ES-I3 (cell line): ENCODE measurements around the gene CHST14.

ENCODE experiments used
- H3K36me3 ChIP-seq: 2 replicates; pipeline ENCODE4 v1.6.1; 2013; ENCODE audit warnings: mild to moderate bottlenecking, low read length, control low read depth, moderate library complexity; ENCODE audit not compliant: insufficient read depth
- H3K4me1 ChIP-seq: 2 replicates; pipeline ENCODE4 v1.6.1; 2013; ENCODE audit warnings: mild to moderate bottlenecking, control low read depth, low read length; ENCODE audit not compliant: insufficient read depth
- H3K9ac ChIP-seq: 2 replicates; pipeline ENCODE4 v1.6.1; 2013; ENCODE audit warnings: low read depth, mild to moderate bottlenecking, low read length, moderate library complexity
- H3K9me3 ChIP-seq: 2 replicates; pipeline ENCODE4 v1.6.1; 2013; ENCODE audit warnings: mild to moderate bottlenecking, low read length, moderate library complexity; ENCODE audit not compliant: control insufficient read depth, insufficient read depth

Gene CHST14

GRCh38 chr15:40463886-40464545, 6.8 kb upstream of the CHST14 start:
- H3K4me1 ChIP-seq = no peaks in the 10 kb centered on the region
- H3K9me3 ChIP-seq = no peaks in the 10 kb centered on the region
- peaks cover 16% of the 10 kb centered on the region for H3K36me3 ChIP-seq
- no peak overlapping the region for H3K9ac ChIP-seq

GRCh38 chr15:40464595-40465185, 6.1 kb upstream of the CHST14 start:
- no peaks in the 10 kb centered on the region for H3K9me3 ChIP-seq
- no peaks in the 10 kb centered on the region for H3K4me1 ChIP-seq
- peaks cover 16% of the 10 kb centered on the region for H3K36me3 ChIP-seq
- H3K9ac ChIP-seq = no peak overlapping the region

GRCh38 chr15:40465939-40466338, 4.8 kb upstream of the CHST14 start:
- Histone ChIP-seq H3K4me1 (peaks cover 6% of the 10 kb centered on the region; the same call in 1 of the 2 replicates), H3K36me3 (peaks cover 14% of the 10 kb centered on the region), H3K9me3 (no peaks in the 10 kb centered on the region), H3K9ac (no peak overlapping the region)

GRCh38 chr15:40466426-40467260, 4.1 kb upstream of the CHST14 start:
- Histone ChIP-seq H3K9ac (no peak overlapping the region), H3K9me3 (no peaks in the 10 kb centered on the region), H3K36me3 (peaks cover 13% of the 10 kb centered on the region), H3K4me1 (peaks cover 6% of the 10 kb centered on the region; the same call in 1 of the 2 replicates)

GRCh38 chr15:40467261-40467615, 3.5 kb upstream of the CHST14 start:
- H3K36me3 ChIP-seq = peaks cover 12% of the 10 kb centered on the region

GRCh38 chr15:40468898-40469331, 1.9 kb upstream of the CHST14 start:
- Histone ChIP-seq H3K9me3 (no peaks in the 10 kb centered on the region), H3K9ac (no peak overlapping the region; the same call in 1 of the 2 replicates), H3K4me1 (peaks cover 15% of the 10 kb centered on the region), H3K36me3 (peaks cover 8% of the 10 kb centered on the region; the same call in 1 of the 2 replicates)

More at GRCh38 chr15:40467261-40467615, 3.5 kb upstream of the CHST14 start:
- peaks cover 9% of the 10 kb centered on the region; the same call in 1 of the 2 replicates for H3K4me1 ChIP-seq
- no peak overlapping the region for H3K9ac ChIP-seq
- H3K9me3 ChIP-seq = no peaks in the 10 kb centered on the region

- H3K9ac ChIP-seq = peak overlapping the region; percentile 38; the same call in 1 of the 2 replicates
- H3K9me3 ChIP-seq = no peaks in the 10 kb centered on the region
- peaks cover 4% of the 10 kb centered on the region; the same call in 1 of the 2 replicates for H3K36me3 ChIP-seq
- H3K4me1 ChIP-seq = peaks cover 15% of the 10 kb centered on the region
Observed at GRCh38 chr15:40469776-40470390, 901 bp upstream of the CHST14 start.

- Histone ChIP-seq H3K9ac (peak overlapping the region; percentile 77), H3K4me1 (peaks cover 15% of the 10 kb centered on the region), H3K9me3 (no peaks in the 10 kb centered on the region), H3K36me3 (no peaks in the 10 kb centered on the region)
Observed at GRCh38 chr15:40471105-40471807, 472 bp downstream of the CHST14 start.

GRCh38 chr15:40471808-40472150, 995 bp downstream of the CHST14 start:
- Histone ChIP-seq H3K9ac (peak overlapping the region; percentile 77), H3K36me3 (no peaks in the 10 kb centered on the region), H3K4me1 (peaks cover 15% of the 10 kb centered on the region), H3K9me3 (no peaks in the 10 kb centered on the region)

- H3K9ac ChIP-seq = peak overlapping the region; percentile 77; the same call in 1 of the 2 replicates
- no peaks in the 10 kb centered on the region for H3K36me3 ChIP-seq
- H3K9me3 ChIP-seq = no peaks in the 10 kb centered on the region
- H3K4me1 ChIP-seq = peaks cover 15% of the 10 kb centered on the region
Observed at GRCh38 chr15:40472171-40472727, 1.5 kb downstream of the CHST14 start.

GRCh38 chr15:40474581-40474980, 3.8 kb downstream of the CHST14 start:
- H3K36me3 ChIP-seq = no peaks in the 10 kb centered on the region
- peaks cover 15% of the 10 kb centered on the region for H3K4me1 ChIP-seq
- H3K9me3 ChIP-seq = no peaks in the 10 kb centered on the region
- no peak overlapping the region for H3K9ac ChIP-seq

GRCh38 chr15:40477642-40478327, 7.0 kb downstream of the CHST14 start:
- H3K9ac ChIP-seq = no peak overlapping the region
- no peaks in the 10 kb centered on the region for H3K36me3 ChIP-seq
- H3K9me3 ChIP-seq = no peaks in the 10 kb centered on the region
- peaks cover under 1% of the 10 kb centered on the region; the same call in 1 of the 2 replicates for H3K4me1 ChIP-seq

- H3K36me3 ChIP-seq = no peaks in the 10 kb centered on the region
- H3K9ac ChIP-seq = no peak overlapping the region
- no peaks in the 10 kb centered on the region for H3K4me1 ChIP-seq
- no peaks in the 10 kb centered on the region for H3K9me3 ChIP-seq
Observed at GRCh38 chr15:40479024-40479423, 8.2 kb downstream of the CHST14 start.
